Panc1 (cell line): ENCODE measurements around the gene KYNU. TPM values are rescaled to one million over a fixed set of nuclear protein-coding genes. Genes with fewer than 3 reads are reported as not detected.

Experiments
- ATAC-seq: fragments of 200-7000 bp; cut with Tn5 transposase; 2 replicates; pipeline ENCODE4 v1.9.1; 2020; ENCODE audit warnings: mild to moderate bottlenecking, moderate library complexity
- BruUV-seq: library from RNA; stranded (reverse); fragments of 400-500 nt; replicated peaks from 2 replicates; lab custom pipeline; 2021; lab: Mats Ljungman, UMichigan
- CTCF ChIA-PET: fragments of 300-600 bp; sonication (Branson Sonifier 250); formaldehyde crosslinking; loops from one replicate; lab custom pipeline; 2022; ENCODE audit warnings: antibody characterized with exemption; lab: Charles Lee
- POLR2A ChIA-PET: fragments of 300-600 bp; sonication (Branson Sonifier 250); formaldehyde crosslinking; loops from one replicate; lab custom pipeline; 2022; ENCODE audit warnings: antibody characterized with exemption; lab: Charles Lee
- DNase-seq: peaks from one replicate; pipeline ENCODE4 v3.0.0-alpha.2; 2010; ENCODE audit warnings: low read depth, low spot score
- H3K27ac ChIP-seq: 2 replicates; pipeline ENCODE4 v1.5.1; 2011; ENCODE audit warnings: mild to moderate bottlenecking, low read length, inconsistent platforms
- H3K27me3 ChIP-seq: fragments of 200-500 bp; sonication (Bioruptor generic); 2 replicates; pipeline ENCODE4 v1.6.0; 2014; ENCODE audit warnings: low read length, inconsistent platforms; ENCODE audit not compliant: control insufficient read depth, insufficient read depth
- H3K36me3 ChIP-seq: fragments of 200-500 bp; sonication (Bioruptor generic); 2 replicates; pipeline ENCODE4 v1.5.1; 2014; ENCODE audit warnings: inconsistent platforms, mild to moderate bottlenecking, low read length, moderate library complexity; ENCODE audit not compliant: control insufficient read depth, insufficient read depth
- H3K4me1 ChIP-seq: 2 replicates; pipeline ENCODE4 v1.5.1; 2011; ENCODE audit warnings: inconsistent platforms, mild to moderate bottlenecking, low read length, moderate library complexity; ENCODE audit not compliant: control insufficient read depth, insufficient read depth
- H3K4me3 ChIP-seq, 2 experiments: 2 replicates each; pipeline ENCODE4 v1.5.1; 2011 to 2012; ENCODE audit warnings: low read depth in 2 of 2, low read length in 2 of 2, mild to moderate bottlenecking in 2 of 2, inconsistent platforms in 1 of 2, moderate library complexity in 1 of 2
- H3K9me3 ChIP-seq: fragments of 200-500 bp; sonication (Bioruptor generic); 2 replicates; pipeline ENCODE4 v1.5.1; 2014; ENCODE audit warnings: low read depth, mild to moderate bottlenecking, inconsistent platforms, low read length, moderate library complexity; ENCODE audit not compliant: control insufficient read depth, insufficient read depth
- POLR2AphosphoS5 ChIP-seq: IDR thresholded peaks from 2 replicates; pipeline ENCODE4 v1.6.1; 2012; ENCODE audit warnings: mild to moderate bottlenecking, low read depth, low read length, moderate library complexity
- SIN3A ChIP-seq: IDR thresholded peaks from 2 replicates; pipeline ENCODE4 v1.6.1; 2012; ENCODE audit warnings: low read depth, mild to moderate bottlenecking, low read length, moderate library complexity, borderline replicate concordance; ENCODE audit not compliant: insufficient read depth
- TCF7L2 ChIP-seq: IDR thresholded peaks from 2 replicates; pipeline ENCODE4 v1.6.1; 2011; ENCODE audit warnings: mild to moderate bottlenecking, low read depth, low read length, inconsistent platforms
- in situ Hi-C: cut with HindIII; loops from 2 replicates; pipeline ENCODE4 v1.10.0; 2016; ENCODE audit warnings: low sequenced_read_pairs, low pct_unique_long_range_greater_than_20kb
- intact Hi-C: fragments of 100-400 bp; cut with micrococcal nuclease; formaldehyde crosslinking; loops from one replicate; pipeline ENCODE4 v1.10.0; 2022; ENCODE audit not compliant: unreplicated experiment
- total RNA-seq: library from RNA; stranded (reverse); gene quantifications from one replicate; pipeline ENCODE4 v1.2.1, GENCODE V29; 2021; ENCODE audit not compliant: unreplicated experiment
- TF ChIP-seq, protein P1 (sequence below): fragments of 450-650 bp; IDR thresholded peaks from 2 replicates; pipeline ENCODE4 v1.5.1; 2017; ENCODE audit warnings: mild to moderate bottlenecking
- TF ChIP-seq, protein P2 (sequence below), 2 experiments: IDR thresholded peaks; 2 replicates each; pipeline ENCODE4 v1.6.1; 2011 to 2012; ENCODE audit warnings: low read depth in 2 of 2, control low read depth in 1 of 2, low read length in 1 of 2, mild to moderate bottlenecking in 1 of 2, moderate library complexity in 1 of 2; ENCODE audit not compliant: insufficient read depth in 1 of 2

The KYNU gene
- total RNA-seq, 1 experiment from 2014 or later: not detected

DNA sequence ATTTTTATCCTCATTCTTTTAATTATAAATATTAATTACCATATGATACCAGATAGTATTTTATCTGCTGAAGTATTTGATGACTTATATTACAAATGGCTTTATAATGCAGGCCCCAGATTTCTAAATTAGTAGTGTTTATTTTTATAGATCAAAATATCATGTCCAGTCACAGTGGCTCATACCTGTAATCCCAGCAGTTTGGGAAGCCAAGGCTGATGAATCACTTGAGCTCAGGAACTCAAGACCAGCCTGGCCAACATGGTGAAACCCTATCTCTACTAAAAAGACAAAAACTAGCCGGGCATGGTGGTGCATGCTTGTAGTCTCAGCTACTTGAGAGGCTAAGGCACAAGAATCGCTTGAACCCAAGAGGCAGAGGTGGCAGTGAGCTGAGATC lies 151.7 kb downstream of the KYNU start:
- in situ Hi-C loops: no loop called here
- DNase-seq: no peak

DNA sequence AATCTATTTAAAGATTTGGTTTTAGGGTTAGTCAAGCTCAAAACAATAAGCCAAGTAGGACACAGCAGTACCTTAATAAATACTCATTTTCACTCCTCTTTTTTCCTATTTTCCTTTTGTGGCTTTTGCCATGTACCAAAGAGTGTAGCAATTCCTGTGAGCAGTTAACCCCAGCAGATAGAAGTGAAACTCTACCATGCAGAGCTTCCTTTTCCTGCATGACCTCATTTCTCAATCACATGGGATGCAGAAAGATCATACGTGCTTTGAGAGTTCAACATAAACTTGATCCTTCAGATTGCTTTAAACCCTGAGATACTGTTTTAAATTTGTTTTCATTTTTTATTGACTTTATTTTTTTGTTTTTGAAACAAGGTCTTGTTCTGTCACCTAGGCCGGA lies 152.7 kb downstream of the KYNU start:
- no peak overlapping the region for H3K27ac ChIP-seq
- TF ChIP-seq, protein P1, sequence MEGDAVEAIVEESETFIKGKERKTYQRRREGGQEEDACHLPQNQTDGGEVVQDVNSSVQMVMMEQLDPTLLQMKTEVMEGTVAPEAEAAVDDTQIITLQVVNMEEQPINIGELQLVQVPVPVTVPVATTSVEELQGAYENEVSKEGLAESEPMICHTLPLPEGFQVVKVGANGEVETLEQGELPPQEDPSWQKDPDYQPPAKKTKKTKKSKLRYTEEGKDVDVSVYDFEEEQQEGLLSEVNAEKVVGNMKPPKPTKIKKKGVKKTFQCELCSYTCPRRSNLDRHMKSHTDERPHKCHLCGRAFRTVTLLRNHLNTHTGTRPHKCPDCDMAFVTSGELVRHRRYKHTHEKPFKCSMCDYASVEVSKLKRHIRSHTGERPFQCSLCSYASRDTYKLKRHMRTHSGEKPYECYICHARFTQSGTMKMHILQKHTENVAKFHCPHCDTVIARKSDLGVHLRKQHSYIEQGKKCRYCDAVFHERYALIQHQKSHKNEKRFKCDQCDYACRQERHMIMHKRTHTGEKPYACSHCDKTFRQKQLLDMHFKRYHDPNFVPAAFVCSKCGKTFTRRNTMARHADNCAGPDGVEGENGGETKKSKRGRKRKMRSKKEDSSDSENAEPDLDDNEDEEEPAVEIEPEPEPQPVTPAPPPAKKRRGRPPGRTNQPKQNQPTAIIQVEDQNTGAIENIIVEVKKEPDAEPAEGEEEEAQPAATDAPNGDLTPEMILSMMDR: no peak
- TF ChIP-seq SIN3A (no peak), POLR2AphosphoS5 (no peak), TCF7L2 (no peak)
- TF ChIP-seq, protein P2, sequence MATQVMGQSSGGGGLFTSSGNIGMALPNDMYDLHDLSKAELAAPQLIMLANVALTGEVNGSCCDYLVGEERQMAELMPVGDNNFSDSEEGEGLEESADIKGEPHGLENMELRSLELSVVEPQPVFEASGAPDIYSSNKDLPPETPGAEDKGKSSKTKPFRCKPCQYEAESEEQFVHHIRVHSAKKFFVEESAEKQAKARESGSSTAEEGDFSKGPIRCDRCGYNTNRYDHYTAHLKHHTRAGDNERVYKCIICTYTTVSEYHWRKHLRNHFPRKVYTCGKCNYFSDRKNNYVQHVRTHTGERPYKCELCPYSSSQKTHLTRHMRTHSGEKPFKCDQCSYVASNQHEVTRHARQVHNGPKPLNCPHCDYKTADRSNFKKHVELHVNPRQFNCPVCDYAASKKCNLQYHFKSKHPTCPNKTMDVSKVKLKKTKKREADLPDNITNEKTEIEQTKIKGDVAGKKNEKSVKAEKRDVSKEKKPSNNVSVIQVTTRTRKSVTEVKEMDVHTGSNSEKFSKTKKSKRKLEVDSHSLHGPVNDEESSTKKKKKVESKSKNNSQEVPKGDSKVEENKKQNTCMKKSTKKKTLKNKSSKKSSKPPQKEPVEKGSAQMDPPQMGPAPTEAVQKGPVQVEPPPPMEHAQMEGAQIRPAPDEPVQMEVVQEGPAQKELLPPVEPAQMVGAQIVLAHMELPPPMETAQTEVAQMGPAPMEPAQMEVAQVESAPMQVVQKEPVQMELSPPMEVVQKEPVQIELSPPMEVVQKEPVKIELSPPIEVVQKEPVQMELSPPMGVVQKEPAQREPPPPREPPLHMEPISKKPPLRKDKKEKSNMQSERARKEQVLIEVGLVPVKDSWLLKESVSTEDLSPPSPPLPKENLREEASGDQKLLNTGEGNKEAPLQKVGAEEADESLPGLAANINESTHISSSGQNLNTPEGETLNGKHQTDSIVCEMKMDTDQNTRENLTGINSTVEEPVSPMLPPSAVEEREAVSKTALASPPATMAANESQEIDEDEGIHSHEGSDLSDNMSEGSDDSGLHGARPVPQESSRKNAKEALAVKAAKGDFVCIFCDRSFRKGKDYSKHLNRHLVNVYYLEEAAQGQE (IDR thresholded peaks at IDR 0.05; ENCODE audit: insufficient read depth in 1 of 2, low read depth in 2 of 2, low read length in 1 of 2): no peak
- H3K9me3 ChIP-seq: no peaks in the 10 kb centered on the region
- CTCF ChIA-PET: no interaction called here
- H3K27me3 ChIP-seq: no peaks in the 10 kb centered on the region
- DNase-seq (no peak), ATAC-seq (no peak)
- intact Hi-C loops: no loop called here
- in situ Hi-C loops: no loop called here
- H3K4me1 ChIP-seq: no peaks in the 10 kb centered on the region
- no TSS peak for BruUV-seq
- no peak overlapping the region for H3K4me3 ChIP-seq
- H3K36me3 ChIP-seq: no peaks in the 10 kb centered on the region; the same call in 1 of the 2 replicates
- POLR2A ChIA-PET: no interaction called here

More for the DNA sequence above, 151.7 kb downstream of the KYNU start:
- no TSS peak for BruUV-seq
- intact Hi-C loops: no loop called here
- Histone ChIP-seq H3K36me3 (no peaks in the 10 kb centered on the region; the same call in 1 of the 2 replicates), H3K4me1 (no peaks in the 10 kb centered on the region), H3K4me3 (no peak overlapping the region), H3K9me3 (no peaks in the 10 kb centered on the region), H3K27me3 (no peaks in the 10 kb centered on the region), H3K27ac (no peak overlapping the region)
- CTCF ChIA-PET: no interaction called here
- POLR2A ChIA-PET: no interaction called here
- no peak for ATAC-seq
- TF ChIP-seq, protein P1: no peak
- no peak for TF ChIP-seq SIN3A
- TF ChIP-seq, protein P2 (IDR thresholded peaks at IDR 0.05; ENCODE audit: insufficient read depth in 1 of 2, low read depth in 2 of 2, low read length in 1 of 2): no peak
